Ascending aorta (tissue), 2 donors: ENCODE data around the gene KIF26B. TPM values are rescaled to one million over a fixed set of nuclear protein-coding genes. Genes with fewer than 3 reads are reported as not detected.

ENCODE experiments used
- DNase-seq, 2 donors: peaks; one replicate each; pipeline ENCODE4 v3.0.0-alpha.2; 2019; ENCODE audit warnings: low spot score in 2 of 2
- H3K27ac ChIP-seq, 2 donors: fragments of 200-600 bp; sonication (generic); one replicate each; pipeline ENCODE4 v1.5.1; 2016 to 2017; ENCODE audit warnings: mild to moderate bottlenecking in 1 of 2
- H3K27me3 ChIP-seq: fragments of 200-600 bp; sonication (generic); one replicate; pipeline ENCODE4 v1.5.1; 2017
- H3K36me3 ChIP-seq, 2 donors: fragments of 200-600 bp; sonication (generic); one replicate each; pipeline ENCODE4 v1.5.1; 2016
- H3K4me1 ChIP-seq, 2 donors: fragments of 200-600 bp; sonication (generic); one replicate each; pipeline ENCODE4 v1.5.1; 2016 to 2017; ENCODE audit warnings: mild to moderate bottlenecking in 1 of 2
- H3K4me3 ChIP-seq, 2 donors: fragments of 200-600 bp; sonication (generic); one replicate each; pipeline ENCODE4 v1.5.1; 2016 to 2017; ENCODE audit warnings: mild to moderate bottlenecking in 1 of 2
- H3K9me3 ChIP-seq, 2 donors: fragments of 200-600 bp; sonication (generic); one replicate each; pipeline ENCODE4 v1.5.1; 2016
- intact Hi-C: fragments of 100-400 bp; cut with DNase I; formaldehyde crosslinking; loops from one replicate; pipeline ENCODE4 v1.15.1; 2023
- total RNA-seq: library from RNA; depleted of rRNA; stranded (reverse); fragments of >200 nt; gene quantifications from one replicate; pipeline ENCODE4 v1.1.0, GENCODE V29; 2016
- TF ChIP-seq, protein P1 (sequence below), 3 experiments: fragments of 200-600 bp in 2 of 3; fragments of 450-650 bp in 1 of 3; sonication (generic) in 2 of 3; IDR thresholded peaks; one replicate each; pipeline ENCODE4 v1.5.1; 2016 to 2019; ENCODE audit warnings: antibody characterized with exemption in 3 of 3, mild to moderate bottlenecking in 1 of 3, moderate library complexity in 1 of 3

Gene KIF26B
- total RNA-seq, 1 donor from 2014 or later, result not detected

DNA sequence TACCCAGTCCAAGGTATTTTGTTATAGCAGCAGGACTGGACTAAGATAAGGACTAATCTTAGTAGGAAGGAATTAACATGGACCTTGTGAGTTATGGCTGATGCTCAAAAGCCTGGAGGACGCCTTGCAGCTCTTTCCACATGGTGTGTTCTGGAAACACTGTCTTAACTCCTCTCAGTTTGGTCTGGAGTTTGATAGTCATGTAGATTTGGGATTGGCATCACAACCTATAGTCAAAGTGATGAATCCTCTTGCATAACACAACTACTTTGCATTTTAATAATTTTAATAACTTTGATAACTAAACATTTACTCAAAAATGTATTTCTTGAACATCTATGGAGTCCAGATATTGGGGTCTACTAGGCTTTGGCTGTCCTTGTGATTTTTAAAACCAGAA lies 293.7 kb downstream of the KIF26B start:
- H3K27me3 ChIP-seq, result no peaks in the 10 kb centered on the region
- DNase-seq, result no peak
- TF ChIP-seq, protein P1, sequence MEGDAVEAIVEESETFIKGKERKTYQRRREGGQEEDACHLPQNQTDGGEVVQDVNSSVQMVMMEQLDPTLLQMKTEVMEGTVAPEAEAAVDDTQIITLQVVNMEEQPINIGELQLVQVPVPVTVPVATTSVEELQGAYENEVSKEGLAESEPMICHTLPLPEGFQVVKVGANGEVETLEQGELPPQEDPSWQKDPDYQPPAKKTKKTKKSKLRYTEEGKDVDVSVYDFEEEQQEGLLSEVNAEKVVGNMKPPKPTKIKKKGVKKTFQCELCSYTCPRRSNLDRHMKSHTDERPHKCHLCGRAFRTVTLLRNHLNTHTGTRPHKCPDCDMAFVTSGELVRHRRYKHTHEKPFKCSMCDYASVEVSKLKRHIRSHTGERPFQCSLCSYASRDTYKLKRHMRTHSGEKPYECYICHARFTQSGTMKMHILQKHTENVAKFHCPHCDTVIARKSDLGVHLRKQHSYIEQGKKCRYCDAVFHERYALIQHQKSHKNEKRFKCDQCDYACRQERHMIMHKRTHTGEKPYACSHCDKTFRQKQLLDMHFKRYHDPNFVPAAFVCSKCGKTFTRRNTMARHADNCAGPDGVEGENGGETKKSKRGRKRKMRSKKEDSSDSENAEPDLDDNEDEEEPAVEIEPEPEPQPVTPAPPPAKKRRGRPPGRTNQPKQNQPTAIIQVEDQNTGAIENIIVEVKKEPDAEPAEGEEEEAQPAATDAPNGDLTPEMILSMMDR (IDR thresholded peaks at IDR 0.05), result no peak
- H3K4me3 ChIP-seq, result no peak overlapping the region
- no peaks in the 10 kb centered on the region for H3K36me3 ChIP-seq
- no peak overlapping the region for H3K27ac ChIP-seq
- intact Hi-C loops, result no loop called here
- H3K4me1 ChIP-seq, result no peaks in the 10 kb centered on the region
- no peaks in the 10 kb centered on the region for H3K9me3 ChIP-seq

DNA sequence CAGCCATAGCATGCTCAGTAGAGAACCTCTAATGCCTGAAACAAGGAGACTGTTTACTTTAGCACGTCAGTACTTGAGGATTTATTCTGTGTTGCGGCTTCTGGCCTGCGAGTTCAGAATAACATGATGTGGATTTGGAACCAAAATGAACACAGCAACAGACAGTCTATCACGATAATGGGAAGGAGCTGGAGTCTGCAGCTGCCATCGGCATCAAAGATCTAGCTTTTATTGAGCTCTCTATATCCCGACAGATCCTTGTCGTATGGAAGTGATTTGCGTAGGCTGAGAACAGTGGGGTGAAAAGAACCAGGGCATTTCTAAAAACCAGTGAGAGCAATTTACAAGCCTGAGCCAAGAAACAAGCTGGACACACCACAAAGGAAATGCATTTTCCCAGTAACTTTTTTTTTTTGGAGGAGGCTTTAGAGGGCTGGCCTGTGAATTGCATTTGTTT lies 294.2 kb downstream of the KIF26B start:
- Histone ChIP-seq H3K4me1 (no peaks in the 10 kb centered on the region), H3K36me3 (no peaks in the 10 kb centered on the region), H3K27ac (no peak overlapping the region), H3K9me3 (no peaks in the 10 kb centered on the region), H3K27me3 (no peaks in the 10 kb centered on the region), H3K4me3 (no peak overlapping the region)
- intact Hi-C loops, result no loop called here
- no peak for DNase-seq
- TF ChIP-seq, protein P1 (IDR thresholded peaks at IDR 0.05), result no peak

DNA sequence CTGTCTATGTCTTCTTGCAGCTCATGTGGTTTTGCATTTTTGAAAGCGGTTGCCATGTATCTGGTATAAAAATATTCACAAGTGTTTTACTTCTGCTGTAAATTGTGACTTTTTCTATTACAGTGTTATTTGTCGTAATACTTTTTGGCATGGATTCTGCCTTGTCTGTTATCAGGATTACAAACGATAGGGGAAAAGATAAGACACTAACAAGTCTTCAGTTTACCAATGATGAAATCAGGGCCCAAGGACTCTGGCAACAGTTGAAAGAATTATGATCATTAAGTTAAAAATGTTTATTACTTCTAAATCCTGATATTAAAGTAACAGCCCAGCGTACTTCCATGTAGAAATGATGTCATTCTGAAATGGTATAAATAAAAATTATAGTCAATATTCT lies 298.8 kb downstream of the KIF26B start:
- intact Hi-C loops, result no loop called here
- Histone ChIP-seq H3K9me3 (no peaks in the 10 kb centered on the region), H3K4me1 (no peaks in the 10 kb centered on the region), H3K27ac (no peak overlapping the region), H3K4me3 (no peak overlapping the region), H3K36me3 (no peaks in the 10 kb centered on the region), H3K27me3 (no peaks in the 10 kb centered on the region)
- DNase-seq, result no peak
- TF ChIP-seq, protein P1 (IDR thresholded peaks at IDR 0.05), result no peak

DNA sequence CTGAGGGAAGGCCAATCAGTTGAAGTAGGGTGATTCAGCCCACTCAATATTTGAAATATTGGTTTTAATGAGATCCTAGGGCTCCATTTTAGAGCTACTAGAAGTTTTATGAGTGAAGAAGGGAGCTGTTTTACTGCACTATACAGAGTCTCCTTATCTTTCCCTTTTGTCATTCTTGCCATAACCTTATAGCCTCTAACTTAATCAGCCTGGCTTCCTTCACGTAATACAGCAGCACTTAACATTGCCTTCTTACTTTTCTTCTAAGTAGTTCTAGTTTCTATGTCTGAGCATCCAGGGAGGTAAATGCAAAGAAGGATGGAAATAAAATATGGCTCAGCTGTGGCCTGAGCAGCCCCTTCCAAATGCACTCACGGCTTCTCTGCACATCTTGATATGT lies 299.3 kb downstream of the KIF26B start:
- Histone ChIP-seq H3K9me3 (no peaks in the 10 kb centered on the region), H3K4me1 (no peaks in the 10 kb centered on the region), H3K4me3 (no peak overlapping the region), H3K36me3 (no peaks in the 10 kb centered on the region), H3K27ac (no peak overlapping the region), H3K27me3 (no peaks in the 10 kb centered on the region)
- intact Hi-C loops, result no loop called here
- TF ChIP-seq, protein P1 (IDR thresholded peaks at IDR 0.05), result no peak
- DNase-seq, result no peak

DNA sequence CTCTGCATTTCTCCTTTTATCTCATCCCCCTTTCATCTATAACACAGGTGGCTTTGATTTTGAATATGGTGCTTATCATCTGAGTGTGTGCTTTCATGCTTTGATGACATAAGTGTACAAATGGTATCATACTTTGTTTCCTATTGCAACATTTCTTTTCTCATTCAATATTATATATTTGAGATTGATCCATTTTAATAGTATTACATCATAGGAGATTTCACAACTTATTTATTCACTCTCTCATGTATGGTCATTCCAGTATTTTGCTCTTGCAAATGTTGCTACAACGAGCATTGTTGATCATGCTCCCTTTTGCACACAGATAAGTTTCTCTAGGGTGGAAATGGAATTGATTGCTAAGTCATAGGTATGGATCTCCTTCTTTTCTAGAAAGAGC lies 302.8 kb downstream of the KIF26B start:
- TF ChIP-seq, protein P1 (IDR thresholded peaks at IDR 0.05), result no peak
- Histone ChIP-seq H3K4me1 (no peaks in the 10 kb centered on the region), H3K27ac (no peak overlapping the region), H3K27me3 (no peaks in the 10 kb centered on the region), H3K9me3 (no peaks in the 10 kb centered on the region), H3K36me3 (no peaks in the 10 kb centered on the region), H3K4me3 (no peak overlapping the region)
- intact Hi-C loops, result no loop called here
- DNase-seq, result no peak

DNA sequence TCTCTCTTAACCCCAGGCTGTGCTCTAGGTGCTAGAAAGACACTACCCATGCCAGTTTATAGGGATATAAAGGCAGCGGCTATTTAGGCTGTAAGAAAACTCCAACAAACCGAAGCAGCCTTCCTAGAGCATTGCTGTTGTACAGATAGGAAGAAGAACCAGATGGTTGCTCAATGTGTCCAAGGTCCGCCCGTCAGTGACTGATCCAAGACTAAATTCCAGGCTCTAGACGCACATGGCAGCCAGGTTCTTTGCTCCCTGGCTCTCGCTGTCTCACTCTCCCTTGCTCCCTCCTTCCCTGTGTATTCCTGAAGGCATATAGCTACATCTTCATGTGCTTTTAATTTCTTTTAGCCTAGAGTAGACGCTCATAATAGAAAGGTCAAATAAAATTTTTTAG lies 303.4 kb downstream of the KIF26B start:
- no peak overlapping the region for H3K4me3 ChIP-seq
- H3K27me3 ChIP-seq, result no peaks in the 10 kb centered on the region
- no peak overlapping the region for H3K27ac ChIP-seq
- no peak for DNase-seq
- TF ChIP-seq, protein P1 (IDR thresholded peaks at IDR 0.05), result no peak
- intact Hi-C loops, result no loop called here
- no peaks in the 10 kb centered on the region for H3K36me3 ChIP-seq
- H3K9me3 ChIP-seq, result no peaks in the 10 kb centered on the region
- no peaks in the 10 kb centered on the region for H3K4me1 ChIP-seq
